ENCODE measurements around the gene RNF114. TPM values are rescaled to one million over a fixed set of nuclear protein-coding genes. Genes with fewer than 3 reads are reported as not detected.
"Not testable (repeated sequence)": the region's sequence is repeated elsewhere in the genome, so short reads cannot be mapped to it uniquely, and the experiment has no call there.

The RNF114 gene
- total RNA-seq, 1 donor, result 78.5 TPM

DNA sequence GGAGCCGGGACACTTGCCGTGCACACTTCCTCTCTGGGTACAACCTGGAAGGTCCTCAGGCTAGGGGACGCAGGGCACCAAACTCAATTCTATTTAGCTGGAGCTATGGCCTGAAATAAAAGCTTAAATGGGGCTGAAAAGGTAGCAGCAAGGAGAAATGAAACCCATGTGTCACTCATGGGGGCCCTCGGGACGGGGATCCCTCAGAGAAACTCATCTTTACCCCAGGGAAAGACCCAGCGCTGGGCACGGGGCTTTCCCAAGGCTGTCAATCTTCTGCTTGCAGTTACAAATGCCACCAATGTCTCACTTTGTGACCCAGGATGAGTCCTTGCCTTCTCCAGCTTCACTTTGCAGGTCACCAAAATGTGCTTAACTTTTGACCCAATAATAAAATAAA lies 63.1 kb downstream of the RNF114 start:
- DNase-seq (ENCODE audit: insufficient read length, low spot score, missing footprints), result no peak
- Histone ChIP-seq H3K79me2 (ENCODE audit: insufficient read depth, low read length) (no peaks in the 10 kb centered on the region), H2AFZ (ENCODE audit: low read length) (no peak overlapping the region), H3K36me3 (ENCODE audit: insufficient read depth, low read length) (no peaks in the 10 kb centered on the region), H3K4me1 (ENCODE audit: insufficient read depth, low read length) (peaks cover 3% of the 10 kb centered on the region), H4K20me1 (ENCODE audit: insufficient read depth, low read length) (no peaks in the 10 kb centered on the region), H3K27me3 (ENCODE audit: insufficient read depth, low read length) (no peaks in the 10 kb centered on the region), H3K4me2 (ENCODE audit: insufficient read depth, low read length) (no peak overlapping the region), H3K27ac (ENCODE audit: low read depth, low read length) (no peak overlapping the region), H3K9me3 (ENCODE audit: low read depth, low read length) (no peaks in the 10 kb centered on the region), H3K4me3 (ENCODE audit: insufficient read depth, low read length) (no peak overlapping the region)
- TF ChIP-seq, protein P1, sequence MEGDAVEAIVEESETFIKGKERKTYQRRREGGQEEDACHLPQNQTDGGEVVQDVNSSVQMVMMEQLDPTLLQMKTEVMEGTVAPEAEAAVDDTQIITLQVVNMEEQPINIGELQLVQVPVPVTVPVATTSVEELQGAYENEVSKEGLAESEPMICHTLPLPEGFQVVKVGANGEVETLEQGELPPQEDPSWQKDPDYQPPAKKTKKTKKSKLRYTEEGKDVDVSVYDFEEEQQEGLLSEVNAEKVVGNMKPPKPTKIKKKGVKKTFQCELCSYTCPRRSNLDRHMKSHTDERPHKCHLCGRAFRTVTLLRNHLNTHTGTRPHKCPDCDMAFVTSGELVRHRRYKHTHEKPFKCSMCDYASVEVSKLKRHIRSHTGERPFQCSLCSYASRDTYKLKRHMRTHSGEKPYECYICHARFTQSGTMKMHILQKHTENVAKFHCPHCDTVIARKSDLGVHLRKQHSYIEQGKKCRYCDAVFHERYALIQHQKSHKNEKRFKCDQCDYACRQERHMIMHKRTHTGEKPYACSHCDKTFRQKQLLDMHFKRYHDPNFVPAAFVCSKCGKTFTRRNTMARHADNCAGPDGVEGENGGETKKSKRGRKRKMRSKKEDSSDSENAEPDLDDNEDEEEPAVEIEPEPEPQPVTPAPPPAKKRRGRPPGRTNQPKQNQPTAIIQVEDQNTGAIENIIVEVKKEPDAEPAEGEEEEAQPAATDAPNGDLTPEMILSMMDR (IDR thresholded peaks at IDR 0.05; ENCODE audit: extremely low read depth, low read depth, low read length), result no peak

DNA sequence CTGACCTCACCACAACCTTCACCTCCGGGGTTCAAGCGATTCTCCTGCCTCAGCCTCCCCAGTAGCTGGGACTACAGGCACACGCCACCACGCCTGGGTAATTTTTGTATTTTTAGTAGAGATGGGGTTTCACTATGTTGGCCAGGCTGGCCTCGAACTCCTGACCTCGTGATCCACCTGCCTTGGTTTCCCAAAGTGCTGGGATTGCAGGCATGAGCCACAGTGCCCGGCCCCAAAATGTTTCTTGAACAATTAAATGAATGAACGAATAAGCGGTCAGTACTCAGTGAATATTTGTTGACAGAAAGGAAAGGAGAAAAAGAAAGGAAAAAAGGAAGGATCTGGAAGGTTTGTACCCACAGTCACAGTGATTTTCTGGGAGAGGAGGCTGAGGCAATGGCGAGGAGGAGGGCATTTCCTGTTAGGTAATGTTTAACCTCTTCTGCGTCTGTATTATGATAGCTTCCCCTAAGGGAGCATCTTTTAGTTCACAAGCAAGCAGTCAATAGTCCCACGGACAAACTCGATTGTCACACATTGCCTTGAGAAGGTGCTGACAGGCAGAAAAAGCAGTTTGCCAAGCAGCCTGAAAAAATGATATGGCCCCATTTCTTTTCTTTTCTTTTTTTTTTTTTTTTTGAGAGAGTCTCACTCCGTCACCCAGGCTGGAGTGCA lies 64.5 kb downstream of the RNF114 start:
- H2AFZ ChIP-seq (ENCODE audit: low read length), result peak overlapping the region; percentile 66
- not testable (repeated sequence) for H3K27ac ChIP-seq (ENCODE audit: low read depth, low read length); H3K79me2 ChIP-seq (ENCODE audit: insufficient read depth, low read length); H4K20me1 ChIP-seq (ENCODE audit: insufficient read depth, low read length); H3K4me3 ChIP-seq (ENCODE audit: insufficient read depth, low read length); H3K36me3 ChIP-seq (ENCODE audit: insufficient read depth, low read length); H3K27me3 ChIP-seq (ENCODE audit: insufficient read depth, low read length); H3K4me1 ChIP-seq (ENCODE audit: insufficient read depth, low read length); H3K4me2 ChIP-seq (ENCODE audit: insufficient read depth, low read length); H3K9me3 ChIP-seq (ENCODE audit: low read depth, low read length)
- peak; percentile 31 for DNase-seq (ENCODE audit: insufficient read length, low spot score, missing footprints)

DNA sequence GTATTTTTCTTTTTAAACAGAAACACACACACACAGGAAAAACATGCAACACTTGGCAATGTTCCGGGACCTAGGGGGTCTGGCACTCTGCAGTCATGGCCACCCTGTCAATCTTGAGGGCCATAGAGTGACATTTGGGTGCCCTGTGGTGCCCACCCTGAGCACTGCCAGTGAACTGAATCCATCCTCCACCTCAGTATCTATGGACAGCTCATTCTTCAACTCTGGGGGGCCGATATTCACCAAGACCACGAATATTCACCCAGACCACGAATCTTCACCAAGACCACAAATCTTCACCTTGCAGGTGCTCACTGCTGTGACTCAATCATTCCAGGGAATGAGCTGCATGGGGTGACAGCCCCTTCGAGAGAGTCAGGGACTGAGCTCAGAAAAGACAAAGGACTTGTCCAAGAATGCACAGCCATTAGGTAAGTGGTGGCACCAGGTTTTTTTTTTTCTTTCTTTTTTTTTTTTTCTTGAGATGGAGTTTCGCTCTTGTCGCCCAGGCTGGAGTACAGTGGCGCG lies 65.7 kb downstream of the RNF114 start:
- Histone ChIP-seq H3K4me3 (ENCODE audit: insufficient read depth, low read length) (no peak overlapping the region), H3K4me1 (ENCODE audit: insufficient read depth, low read length) (peaks cover 3% of the 10 kb centered on the region)
- TF ChIP-seq, protein P1 (IDR thresholded peaks at IDR 0.05; ENCODE audit: extremely low read depth, low read depth, low read length), result no peak

DNA sequence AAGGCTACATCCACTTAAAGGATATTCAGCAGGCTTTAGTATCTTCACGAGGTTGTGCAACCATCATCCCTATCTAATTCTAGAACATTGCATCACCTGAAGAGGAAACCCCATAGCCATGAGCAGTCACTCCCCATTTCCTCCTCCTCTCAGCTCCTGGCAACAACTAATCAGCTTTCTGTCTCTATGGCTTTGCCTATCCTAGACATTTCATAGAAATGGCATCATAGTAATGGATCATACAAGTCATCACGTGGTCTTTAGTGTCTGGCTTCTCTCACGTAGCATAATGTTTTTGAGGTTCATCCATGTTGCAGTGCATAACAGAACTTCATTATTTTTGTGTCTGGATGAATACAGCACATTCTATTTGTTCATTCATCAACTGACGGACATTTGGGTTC lies 67.1 kb downstream of the RNF114 start:
- no peaks in the 10 kb centered on the region for H4K20me1 ChIP-seq (ENCODE audit: insufficient read depth, low read length)

More for the DNA sequence above, 65.7 kb downstream of the RNF114 start:
- Histone ChIP-seq H3K79me2 (ENCODE audit: insufficient read depth, low read length) (no peaks in the 10 kb centered on the region), H3K4me2 (ENCODE audit: insufficient read depth, low read length) (no peak overlapping the region), H2AFZ (ENCODE audit: low read length) (no peak overlapping the region), H4K20me1 (ENCODE audit: insufficient read depth, low read length) (no peaks in the 10 kb centered on the region), H3K27ac (ENCODE audit: low read depth, low read length) (no peak overlapping the region), H3K36me3 (ENCODE audit: insufficient read depth, low read length) (no peaks in the 10 kb centered on the region), H3K9me3 (ENCODE audit: low read depth, low read length) (no peaks in the 10 kb centered on the region), H3K27me3 (ENCODE audit: insufficient read depth, low read length) (no peaks in the 10 kb centered on the region)
- peak; percentile 6 for DNase-seq (ENCODE audit: insufficient read length, low spot score, missing footprints)

More for the DNA sequence above, 67.1 kb downstream of the RNF114 start:
- no peaks in the 10 kb centered on the region for H3K9me3 ChIP-seq (ENCODE audit: low read depth, low read length)
- TF ChIP-seq, protein P1 (IDR thresholded peaks at IDR 0.05; ENCODE audit: extremely low read depth, low read depth, low read length), result no peak
- no peak overlapping the region for H3K4me2 ChIP-seq (ENCODE audit: insufficient read depth, low read length)
- peaks cover 3% of the 10 kb centered on the region for H3K4me1 ChIP-seq (ENCODE audit: insufficient read depth, low read length)
- no peak overlapping the region for H2AFZ ChIP-seq (ENCODE audit: low read length)
- peak; percentile 84 for DNase-seq (ENCODE audit: insufficient read length, low spot score, missing footprints)
- no peaks in the 10 kb centered on the region for H3K79me2 ChIP-seq (ENCODE audit: insufficient read depth, low read length)
- no peaks in the 10 kb centered on the region for H3K27me3 ChIP-seq (ENCODE audit: insufficient read depth, low read length)
- no peaks in the 10 kb centered on the region for H3K36me3 ChIP-seq (ENCODE audit: insufficient read depth, low read length)
- no peak overlapping the region for H3K4me3 ChIP-seq (ENCODE audit: insufficient read depth, low read length)
- H3K27ac ChIP-seq (ENCODE audit: low read depth, low read length), result peak overlapping the region; percentile 65

Small RNAs within 50 kb of the gene (small RNA-seq; reads per million reads assigned to genes)
- gene RF00017 (not detected), gene RF00019 (not detected), gene RNU6-147P (not detected)

Other genes with a start within 250 kb of the RNF114 start
- gene B4GALT5, start 222.5 kb upstream of the RNF114 start, total RNA-seq, result 35.8 and 43.9 TPM in 2 replicates
- 6.9 and 9.7 TPM in 2 replicates for gene SLC9A8, start 123.6 kb upstream of the RNF114 start, total RNA-seq
- gene SPATA2, start 20.9 kb upstream of the RNF114 start, total RNA-seq, result 3.2 and 3.3 TPM in 2 replicates
- gene SNAI1, start 46.6 kb downstream of the RNF114 start, total RNA-seq, result 1.8 and 2.1 TPM in 2 replicates
- 90.8 and 100 TPM in 2 replicates for gene UBE2V1, start 176.8 kb downstream of the RNF114 start, total RNA-seq
- 33.3 and 37.6 TPM in 2 replicates for gene PEDS1, start 217.3 kb downstream of the RNF114 start, total RNA-seq

Data from osteoblast (primary cell).